GM21528 (cell line): ENCODE results near the gene CHD9.
"Not testable (repeated sequence)": the region's sequence is repeated elsewhere in the genome, so short reads cannot be mapped to it uniquely, and the experiment has no call there.

ENCODE experiments used
- ATAC-seq: cut with Tn5 transposase; IDR thresholded peaks from one replicate; pipeline ENCODE4 v1.9.1; 2021; ENCODE audit warnings: mild to moderate bottlenecking, moderate library complexity; ENCODE audit not compliant: unreplicated experiment, low FRiP score

CHD9 gene

DNA sequence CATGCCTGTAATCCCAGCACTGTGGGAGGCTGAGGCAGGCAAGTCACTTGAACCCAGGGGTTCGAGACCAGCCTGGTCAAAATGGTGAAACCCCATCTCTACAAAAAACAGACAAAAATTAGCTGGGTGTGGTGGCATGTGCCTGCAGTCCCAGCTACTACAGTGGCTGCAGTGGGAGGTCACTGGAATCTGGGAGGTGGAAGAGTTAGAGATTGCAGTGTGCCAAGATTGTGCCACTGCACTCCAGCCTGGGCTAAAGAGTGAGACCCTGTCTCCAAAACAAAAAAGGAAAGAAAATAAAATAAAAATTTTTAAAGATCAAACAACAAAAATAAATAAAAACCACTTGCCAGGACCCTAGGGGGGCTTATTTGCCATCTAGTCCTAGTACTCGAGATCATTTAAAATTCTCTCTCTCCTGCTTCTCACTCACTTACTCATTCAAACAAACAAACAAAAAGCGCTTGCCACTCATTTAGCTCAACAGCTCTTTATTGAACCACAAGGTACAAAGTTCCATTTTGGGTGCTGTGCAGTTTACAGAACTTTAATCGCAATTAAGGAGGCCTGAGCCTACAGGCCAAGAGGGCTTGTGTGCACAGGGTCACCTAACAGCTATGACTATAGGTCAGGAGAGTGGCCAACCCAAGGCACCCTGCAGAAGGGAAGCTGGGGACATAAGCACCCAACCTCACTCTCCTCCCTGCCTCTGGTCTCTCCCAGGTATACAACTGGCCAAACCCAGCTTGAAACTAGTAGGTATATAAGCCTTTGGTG lies 6.5 kb upstream of the CHD9 start:
- ATAC-seq, result no peak

DNA sequence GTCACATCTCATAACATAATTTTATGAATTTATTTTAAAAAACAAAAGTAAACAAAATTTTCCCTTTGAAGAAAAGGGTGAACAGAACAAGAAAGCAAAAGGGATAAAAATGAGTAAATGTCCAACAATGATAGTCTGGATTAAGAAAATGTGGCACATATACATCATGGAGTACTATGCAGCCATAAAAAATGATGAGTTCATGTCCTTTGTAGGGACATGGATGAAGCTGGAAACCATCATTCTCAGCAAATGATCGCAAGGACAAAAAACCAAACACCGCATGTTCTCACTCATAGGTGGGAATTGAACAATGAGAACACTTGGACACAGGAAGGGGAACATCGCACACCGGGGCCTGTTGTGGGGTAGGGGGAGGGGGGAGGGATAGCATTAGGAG lies 3.5 kb upstream of the CHD9 start:
- ATAC-seq, result not testable (repeated sequence)

DNA sequence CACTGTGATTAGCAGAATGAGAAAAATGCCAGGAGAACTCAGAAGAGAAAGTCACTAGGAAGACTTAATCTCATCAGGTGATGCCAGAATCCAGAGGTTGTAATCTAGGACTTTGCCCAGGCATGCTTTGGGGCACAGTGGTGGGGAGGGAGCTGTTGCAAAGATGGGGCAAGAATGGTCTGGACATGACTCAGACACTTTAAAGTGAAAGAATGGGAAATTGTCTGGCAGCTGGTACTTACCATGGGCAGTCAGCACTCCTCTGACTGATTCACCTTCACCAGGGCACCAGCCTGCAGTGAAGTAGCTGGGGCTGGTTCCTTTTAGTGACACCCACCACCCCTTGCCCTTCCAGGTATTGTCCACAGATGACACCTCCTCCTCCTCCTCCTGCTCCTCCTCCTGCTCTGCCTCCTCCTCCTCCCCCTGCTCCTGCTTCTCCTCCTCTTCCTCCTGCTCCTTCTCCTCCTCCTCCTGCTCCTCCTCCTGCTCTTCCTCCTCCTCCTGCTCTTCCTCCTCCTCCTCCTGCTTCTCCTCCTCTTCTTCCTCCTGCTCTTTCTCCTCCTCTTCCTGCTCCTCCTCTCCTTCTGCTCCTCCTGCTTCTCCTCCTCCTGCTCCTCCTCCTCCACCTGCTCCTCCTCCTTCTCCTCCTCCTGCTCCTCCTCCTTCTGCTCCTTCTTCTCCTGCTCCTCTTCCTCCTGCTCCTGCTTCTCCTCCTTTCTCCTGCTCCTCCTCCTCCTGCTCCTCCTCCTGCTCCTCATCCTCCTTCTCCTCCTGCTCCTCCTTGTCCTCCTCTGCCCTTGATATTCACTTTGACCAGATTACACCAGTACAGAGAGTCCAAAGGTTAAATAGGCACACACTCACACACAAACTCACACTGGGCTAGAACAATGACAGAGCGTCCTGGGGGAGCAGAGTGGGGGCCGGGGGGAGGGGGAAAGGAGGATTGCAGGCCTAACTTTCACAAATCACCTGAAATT lies 2.0 kb upstream of the CHD9 start, which contains the start of gene CHD9NB:
Gene CHD9NB, minus strand, starts transcription at position 379 of the 983 bp plus-strand sequence. CDS start 8,739 bp downstream, outside the sequence.
- no peak for ATAC-seq

DNA sequence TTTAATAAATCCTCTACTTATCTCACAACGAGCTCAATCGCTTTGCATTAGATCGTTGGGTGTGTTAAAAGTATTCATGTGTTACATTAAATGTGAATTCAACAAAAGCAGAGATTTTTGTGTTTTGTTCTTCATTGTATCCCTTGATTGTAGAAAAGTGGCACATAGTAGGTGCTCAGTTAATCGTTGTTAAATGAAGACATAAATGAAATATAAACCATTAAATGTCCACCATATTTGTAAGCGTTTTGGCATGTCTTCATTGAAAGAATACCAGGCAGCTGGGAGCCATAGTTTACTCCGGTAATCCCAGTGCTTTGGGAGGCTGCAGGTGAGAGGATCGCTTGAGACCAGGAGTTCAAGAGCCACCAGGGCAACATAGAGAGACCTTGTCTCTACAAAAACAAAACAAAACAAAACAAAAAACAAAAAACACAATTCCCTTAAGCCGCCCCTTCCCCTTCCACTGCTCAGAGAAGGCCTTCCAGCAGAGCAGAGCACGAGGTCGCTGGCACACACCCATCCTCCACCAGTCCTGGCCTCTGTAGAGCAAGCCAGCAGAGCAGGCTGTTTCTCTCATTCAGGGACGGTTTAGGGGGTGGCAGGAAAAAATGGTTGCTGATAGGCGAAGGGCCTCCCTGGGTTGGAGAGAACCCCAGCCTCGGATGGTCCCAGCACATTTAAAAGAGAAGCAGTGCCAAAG lies 673 bp upstream of the CHD9 start:
- peak; percentile 34 for ATAC-seq

DNA sequence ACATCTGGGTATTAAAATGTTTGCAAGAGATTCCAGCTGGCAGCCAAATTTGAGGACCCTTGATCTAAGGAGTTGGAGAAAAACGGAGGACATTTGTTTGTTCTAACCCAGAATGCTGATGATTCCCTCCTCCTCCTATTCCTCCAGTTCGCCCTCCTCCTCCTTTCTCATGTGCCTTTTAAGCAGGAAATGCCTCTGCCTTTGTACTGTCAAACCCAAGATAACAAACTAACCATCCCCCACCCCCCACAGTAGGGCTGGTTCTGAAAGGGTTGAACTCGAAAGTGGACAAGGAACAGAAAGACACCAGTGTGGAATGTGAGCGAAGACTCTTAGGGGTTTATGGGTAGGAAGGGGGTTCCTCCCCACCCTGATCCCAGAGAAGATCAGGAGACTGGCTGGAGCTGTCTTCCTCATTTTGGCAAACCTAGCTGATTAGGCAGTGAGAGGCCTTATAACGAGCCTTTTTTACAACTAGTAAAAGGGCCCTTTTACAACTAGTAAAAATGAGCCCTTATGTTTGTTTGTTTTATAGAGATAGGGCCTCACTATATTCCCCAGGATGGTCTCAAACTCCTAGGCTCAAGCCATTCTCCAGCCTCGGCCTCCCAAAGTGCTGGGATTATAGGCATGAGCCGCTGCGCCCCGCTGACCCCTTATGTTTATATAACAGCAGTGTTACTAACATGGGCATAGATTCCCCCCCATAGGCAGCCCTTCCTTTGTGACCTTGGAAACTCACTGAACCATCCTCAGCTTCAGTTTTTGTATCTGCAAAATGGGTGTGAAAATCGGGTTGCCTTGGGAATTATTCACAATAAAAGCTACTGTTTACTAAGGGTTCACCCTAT lies 975 bp downstream of the CHD9 start:
- no peak for ATAC-seq

DNA sequence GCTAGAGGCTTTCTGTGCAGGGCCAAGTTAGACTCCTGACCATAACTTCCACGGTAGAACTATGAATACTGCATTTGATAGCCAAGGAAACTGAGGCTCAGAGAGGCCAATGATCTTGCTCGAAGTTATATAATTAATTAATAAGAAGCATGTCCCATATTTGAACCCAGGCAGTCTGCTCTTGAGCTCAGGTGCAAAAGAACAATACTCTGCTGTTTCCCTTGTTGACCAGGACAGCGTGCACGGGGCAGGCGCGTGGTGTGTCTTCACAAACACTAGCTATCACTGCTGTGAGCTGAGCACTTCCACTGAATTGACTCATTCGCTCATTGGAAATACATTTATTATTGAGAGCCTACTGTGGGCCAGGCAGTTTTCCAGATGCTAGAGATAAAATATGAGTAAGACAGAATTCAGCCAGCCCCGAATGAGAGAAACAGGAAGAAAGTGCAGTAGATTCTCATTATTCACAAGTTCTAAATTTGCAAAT lies 1.6 kb downstream of the CHD9 start:
- no peak for ATAC-seq

DNA sequence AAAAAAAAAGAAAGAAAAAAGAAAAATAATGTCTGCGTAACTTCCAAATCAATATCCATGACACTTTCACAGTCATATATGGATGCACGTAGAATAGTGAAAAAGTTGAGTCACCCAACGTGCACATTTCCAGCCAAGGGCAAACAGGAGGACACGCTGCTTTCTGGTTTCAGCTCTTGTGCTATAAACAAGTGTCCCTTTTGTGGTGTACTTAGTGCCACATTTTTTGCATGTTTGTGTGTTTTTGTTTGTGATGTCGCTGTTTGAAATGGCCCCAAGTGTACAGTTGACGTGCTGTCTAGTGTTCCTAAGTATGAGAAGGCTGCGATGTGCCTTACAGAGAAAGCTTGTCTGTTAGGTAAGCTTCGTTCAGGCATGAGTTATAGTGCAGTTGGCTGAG lies 2.9 kb downstream of the CHD9 start:
- ATAC-seq, result no peak

DNA sequence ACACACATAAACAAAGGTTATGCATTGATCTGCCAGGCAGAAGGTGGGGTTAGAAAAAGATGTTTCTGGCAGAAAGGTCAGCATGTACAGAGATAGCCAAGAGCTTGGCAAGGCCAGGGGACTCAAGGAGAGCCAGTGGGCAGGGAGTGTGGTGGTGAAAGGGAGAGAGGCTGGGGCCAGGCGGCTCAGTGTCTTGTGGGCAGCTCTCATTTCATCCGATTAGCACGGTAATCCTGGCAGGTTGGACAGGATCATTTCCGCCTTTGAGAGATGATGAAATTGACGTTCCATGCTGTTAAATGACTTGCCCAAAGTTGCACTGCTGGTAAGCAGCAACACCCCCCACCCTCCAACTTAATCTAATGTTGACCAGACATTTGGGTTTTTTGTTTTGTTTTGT lies 3.6 kb downstream of the CHD9 start:
- ATAC-seq, result no peak

DNA sequence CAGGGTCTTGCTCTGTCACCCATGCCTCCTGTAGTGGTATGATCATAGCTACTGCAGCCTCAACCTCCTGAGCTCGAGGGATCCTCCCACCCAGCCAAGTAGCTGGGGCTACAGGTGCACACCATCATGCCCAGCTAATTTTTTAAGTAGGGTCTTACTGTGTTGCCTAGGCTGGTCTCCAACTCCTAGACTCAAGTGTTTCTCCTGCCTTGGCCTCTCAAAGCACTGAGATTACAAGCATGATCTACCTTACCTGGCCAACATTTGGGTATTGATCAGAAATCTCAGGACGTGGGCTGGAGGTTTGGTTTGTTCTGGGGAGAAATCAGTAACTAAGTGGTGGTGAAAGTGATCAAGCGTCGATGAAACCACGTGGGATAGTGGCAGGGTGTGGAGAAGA lies 4.1 kb downstream of the CHD9 start:
- ATAC-seq, result no peak

DNA sequence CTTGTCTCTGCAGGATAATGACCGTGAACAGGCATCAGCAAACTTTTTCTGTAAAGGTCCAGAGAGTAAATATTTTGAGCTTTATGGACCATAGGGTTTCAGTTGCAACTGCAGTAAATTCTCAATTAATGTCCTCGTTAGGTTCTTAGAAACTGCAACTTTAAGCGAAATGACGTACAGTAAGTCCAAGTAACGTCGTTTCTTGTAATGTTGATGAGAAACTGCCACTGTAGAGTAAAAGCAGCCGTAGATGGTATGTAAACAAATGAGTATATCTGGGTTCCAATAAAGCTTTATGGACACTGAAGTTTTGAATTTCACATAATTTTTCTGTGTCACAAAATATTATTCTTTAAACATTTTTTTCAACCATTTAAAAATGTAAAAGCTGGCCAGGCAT lies 4.9 kb downstream of the CHD9 start:
- ATAC-seq, result no peak

DNA sequence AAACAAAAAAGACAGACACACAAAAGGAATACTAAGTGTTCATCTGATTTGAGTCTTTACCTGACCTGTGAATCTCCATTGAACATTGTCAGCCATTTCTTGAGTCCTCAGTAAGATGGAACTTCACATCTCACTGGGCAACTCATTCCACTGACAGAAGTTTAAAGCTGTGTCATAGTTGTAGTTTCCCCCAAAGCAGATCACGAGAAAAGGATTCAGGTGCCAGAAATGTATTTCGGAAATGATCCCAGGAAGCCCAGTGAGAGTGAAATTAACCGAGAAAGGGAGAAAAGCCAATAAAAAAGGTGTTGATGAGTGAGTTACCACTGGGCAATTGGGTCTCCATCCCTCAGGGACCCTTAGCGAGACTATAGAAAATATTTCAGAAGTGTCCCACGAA lies 6.5 kb downstream of the CHD9 start:
- peak; percentile 14 for ATAC-seq

DNA sequence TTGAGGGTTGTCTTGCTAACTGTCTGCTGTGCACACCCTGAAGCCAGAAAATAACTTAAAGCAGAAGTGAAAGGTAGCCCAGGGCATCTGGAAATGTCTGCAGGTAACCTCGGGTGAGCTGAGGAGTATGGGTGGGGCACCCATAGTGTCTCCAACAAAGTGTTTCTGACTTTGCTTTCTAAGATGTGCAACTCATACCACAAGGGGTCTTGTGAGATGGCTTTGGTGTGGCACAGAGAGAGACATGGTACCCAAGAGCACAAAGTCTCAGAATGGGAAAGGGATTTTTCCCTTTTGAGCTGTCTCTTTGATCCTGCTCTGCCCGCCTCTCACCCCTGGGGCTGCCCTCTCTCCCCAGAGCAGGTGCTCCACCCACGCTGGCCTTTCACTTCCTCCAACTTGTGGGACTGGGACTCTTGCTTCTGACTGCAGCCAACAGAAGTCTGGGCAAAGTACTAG lies 6.9 kb downstream of the CHD9 start:
- peak; percentile 87 for ATAC-seq

DNA sequence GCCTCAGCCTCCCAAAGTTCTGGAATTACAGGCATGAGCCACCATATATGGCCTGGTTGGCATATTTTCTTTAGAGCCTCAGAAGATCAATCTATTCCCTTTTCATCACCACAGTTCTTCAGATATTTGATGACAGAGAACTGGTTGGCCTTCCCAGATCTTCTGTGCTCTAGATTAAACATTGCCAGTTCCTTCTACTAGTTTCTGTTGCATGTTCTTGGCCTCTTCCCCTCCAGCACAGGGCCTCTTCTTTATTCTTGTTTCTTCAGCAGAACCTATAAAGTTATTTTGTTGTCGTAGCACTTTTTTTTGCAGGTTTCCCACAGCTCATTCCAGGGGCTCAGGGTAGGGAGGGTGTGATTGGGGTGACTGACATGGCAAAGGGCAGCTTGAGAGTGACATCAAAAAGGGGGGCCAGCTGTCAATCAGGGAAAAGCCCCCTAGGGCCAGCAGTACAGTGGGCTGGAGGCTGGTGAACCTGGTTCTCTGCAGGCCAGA lies 9.3 kb downstream of the CHD9 start:
- no peak for ATAC-seq

DNA sequence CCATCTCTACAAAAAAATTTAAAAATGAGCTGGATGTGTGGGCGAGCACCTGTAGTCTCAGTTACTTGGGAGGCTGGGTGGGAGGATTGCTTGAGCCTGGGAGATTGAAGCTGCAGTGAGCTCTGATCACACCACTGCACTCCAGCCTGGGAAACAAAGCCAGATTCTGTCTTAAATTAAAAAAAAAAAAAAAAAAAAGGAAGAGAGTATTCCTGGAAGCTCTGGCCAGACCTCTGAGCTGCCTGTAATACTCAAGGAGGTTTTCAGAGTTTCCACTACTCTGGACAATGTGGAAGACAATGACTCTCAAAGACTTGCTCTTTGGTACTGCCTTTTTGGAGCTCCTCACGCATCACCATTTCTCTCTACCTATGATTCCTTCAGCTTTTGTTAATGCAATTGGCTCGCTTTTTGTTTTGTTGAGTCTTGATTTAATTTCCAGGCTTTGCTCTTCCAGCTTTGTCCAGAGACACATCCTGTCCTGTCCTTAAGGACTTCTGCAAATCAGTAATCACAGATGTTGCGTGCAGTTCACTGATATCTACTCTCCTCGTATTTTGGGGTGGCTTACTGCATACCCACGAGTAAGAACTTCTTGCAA lies 10.8 kb downstream of the CHD9 start:
- ATAC-seq, result no peak

DNA sequence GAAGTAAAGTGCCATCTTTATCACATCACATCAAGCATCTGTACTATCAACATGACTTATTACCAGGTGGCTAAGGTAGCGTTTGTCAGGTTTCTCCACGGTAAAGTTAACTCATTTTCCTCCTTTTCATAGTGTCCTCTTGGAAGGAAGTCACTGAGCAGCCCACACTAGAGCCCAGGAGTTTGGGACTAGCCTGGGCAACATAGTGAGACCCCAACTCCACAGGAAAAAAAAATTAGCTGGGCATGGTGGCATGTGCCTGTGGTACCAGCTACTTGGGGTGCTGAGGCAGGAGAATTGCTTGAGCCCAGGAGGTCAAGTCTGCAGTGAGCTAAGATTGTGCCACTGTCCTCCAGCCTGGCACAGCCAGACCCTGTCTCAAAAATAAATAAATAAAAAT lies 12.9 kb downstream of the CHD9 start:
- no peak for ATAC-seq

DNA sequence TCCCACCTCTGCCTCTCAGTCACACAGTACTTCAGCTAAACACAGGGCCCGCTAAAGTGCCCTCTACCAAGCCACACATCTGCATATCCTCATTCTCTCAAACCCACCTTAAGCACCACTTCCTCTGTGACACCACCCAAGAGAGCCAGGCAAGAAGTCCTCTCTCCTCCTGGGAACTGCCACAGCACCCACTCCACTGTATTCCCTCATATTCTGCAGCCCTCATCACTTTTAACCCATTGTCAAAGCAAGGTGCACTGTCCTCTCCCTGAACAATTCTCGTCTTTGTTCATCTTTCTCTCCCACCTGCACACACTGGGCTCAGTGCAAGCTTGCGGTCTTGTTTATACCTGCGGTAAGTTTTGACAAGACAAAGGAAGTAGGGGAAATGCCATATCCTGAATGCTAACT lies 13.6 kb downstream of the CHD9 start:
- peak; percentile 54 for ATAC-seq

DNA sequence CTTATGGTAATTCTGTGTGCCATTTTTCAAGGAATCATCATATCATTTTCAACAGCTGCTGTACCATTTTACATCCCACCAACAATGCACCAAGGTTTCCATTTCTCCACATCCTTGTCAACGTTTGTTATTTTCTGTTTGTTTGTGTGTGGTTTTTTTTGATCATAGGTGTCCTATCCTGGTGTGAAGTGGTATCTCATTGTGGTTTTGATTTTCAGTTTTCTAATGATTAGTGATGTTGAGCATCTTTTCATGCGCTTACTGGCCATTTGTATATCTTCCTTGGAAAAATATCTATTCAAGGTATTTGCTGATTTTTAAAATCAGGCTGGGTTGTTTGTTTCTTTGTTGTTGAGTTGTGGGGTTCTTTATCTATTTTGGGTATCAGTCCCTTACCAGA lies 15.0 kb downstream of the CHD9 start:
- no peak for ATAC-seq

DNA sequence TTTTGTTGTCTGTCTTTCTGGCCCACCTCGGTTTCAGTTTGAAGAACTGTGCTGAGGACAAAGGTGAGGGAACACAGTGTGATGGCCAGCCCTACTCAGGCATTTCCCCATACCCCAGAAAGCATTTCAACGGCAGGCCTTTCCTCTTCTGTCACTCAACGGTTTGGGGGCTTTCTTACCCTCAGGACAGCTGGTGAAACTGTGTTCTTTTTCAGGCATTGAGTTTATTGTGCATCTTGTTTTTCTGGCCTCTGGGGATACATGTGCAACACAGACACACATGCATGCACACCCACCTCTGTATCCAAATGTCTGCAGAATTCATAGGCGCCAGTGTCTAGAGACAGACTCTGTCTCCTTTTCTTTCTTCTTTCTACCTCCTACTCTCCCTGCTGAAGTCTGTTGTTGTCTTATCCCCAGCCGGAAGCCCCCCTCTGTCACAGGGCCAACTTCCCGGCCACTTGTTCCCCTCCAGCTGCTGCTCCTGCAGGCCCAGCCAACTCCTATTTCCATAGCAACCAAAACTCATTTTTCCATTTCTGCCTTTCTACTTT lies 17.0 kb downstream of the CHD9 start:
- ATAC-seq, result no peak

DNA sequence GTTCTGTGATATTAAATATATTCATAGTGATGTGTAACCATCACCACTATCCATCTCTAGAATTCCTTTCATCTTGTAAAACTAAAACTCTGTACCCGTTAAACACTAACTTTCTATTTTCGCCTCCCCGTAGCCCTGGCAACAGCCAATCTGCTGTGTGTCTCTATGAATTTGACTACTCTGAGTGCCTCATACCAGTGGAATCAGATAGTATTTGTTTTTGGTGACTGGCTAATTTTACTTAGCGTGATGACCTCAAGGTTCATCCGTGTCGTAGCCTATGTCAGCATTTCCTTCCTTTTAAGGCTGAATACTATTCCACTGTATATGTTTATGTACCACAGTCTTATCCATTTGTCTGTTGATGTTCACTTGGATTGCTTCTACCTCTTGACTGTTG lies 18.2 kb downstream of the CHD9 start:
- ATAC-seq, result no peak
